Lower leg skin (tissue), 3 donors: ENCODE data around the gene APOL2.

Source experiments
- CTCF ChIP-seq, 3 donors: fragments of 450-650 bp; IDR thresholded peaks; one replicate each; pipeline ENCODE4 v1.5.1; 2016; ENCODE audit warnings: antibody characterized with exemption in 3 of 3, mild to moderate bottlenecking in 3 of 3, moderate library complexity in 2 of 3
- POLR2A ChIP-seq, 2 donors: fragments of 450-650 bp; IDR thresholded peaks; one replicate each; pipeline ENCODE4 v1.6.1; 2016 to 2017; ENCODE audit warnings: antibody characterized with exemption in 2 of 2, mild to moderate bottlenecking in 1 of 2, moderate library complexity in 1 of 2

GRCh38 chr22:36193577-36193976 is 45.8 kb downstream of the APOL2 start:
- TF ChIP-seq CTCF (IDR thresholded peaks at IDR 0.05) (no peak), POLR2A (IDR thresholded peaks at IDR 0.05) (no peak)
